ENCODE data around the gene TMTC4.

- TF ChIP-seq POLR2A (IDR thresholded peaks at IDR 0.05; ENCODE audit: extremely low read depth, insufficient read length) (no peak), CTCF (IDR thresholded peaks at IDR 0.05; ENCODE audit: low read depth, low read length) (no peak)
Observed at GRCh38 chr13:100619940-100620339, 54.7 kb downstream of the TMTC4 start.

All from NB4 (cell line).